GM12864 (cell line): ENCODE results near the gene PRSS22.

Experiments used
- DNase-seq: peaks from one replicate; pipeline ENCODE4 v3.0.0-alpha.2; 2011; ENCODE audit warnings: low read depth
- H3K4me3 ChIP-seq: 2 replicates; pipeline ENCODE4 v1.5.1; 2011; ENCODE audit warnings: mild to moderate bottlenecking, low read depth, low read length, control low read depth
- CTCF ChIP-seq: IDR thresholded peaks from 2 replicates; pipeline ENCODE4 v1.5.1; 2011; ENCODE audit warnings: low read depth, mild to moderate bottlenecking, moderate library complexity, low read length, control low read depth, inconsistent platforms; ENCODE audit errors: missing control alignments

PRSS22 gene

DNA sequence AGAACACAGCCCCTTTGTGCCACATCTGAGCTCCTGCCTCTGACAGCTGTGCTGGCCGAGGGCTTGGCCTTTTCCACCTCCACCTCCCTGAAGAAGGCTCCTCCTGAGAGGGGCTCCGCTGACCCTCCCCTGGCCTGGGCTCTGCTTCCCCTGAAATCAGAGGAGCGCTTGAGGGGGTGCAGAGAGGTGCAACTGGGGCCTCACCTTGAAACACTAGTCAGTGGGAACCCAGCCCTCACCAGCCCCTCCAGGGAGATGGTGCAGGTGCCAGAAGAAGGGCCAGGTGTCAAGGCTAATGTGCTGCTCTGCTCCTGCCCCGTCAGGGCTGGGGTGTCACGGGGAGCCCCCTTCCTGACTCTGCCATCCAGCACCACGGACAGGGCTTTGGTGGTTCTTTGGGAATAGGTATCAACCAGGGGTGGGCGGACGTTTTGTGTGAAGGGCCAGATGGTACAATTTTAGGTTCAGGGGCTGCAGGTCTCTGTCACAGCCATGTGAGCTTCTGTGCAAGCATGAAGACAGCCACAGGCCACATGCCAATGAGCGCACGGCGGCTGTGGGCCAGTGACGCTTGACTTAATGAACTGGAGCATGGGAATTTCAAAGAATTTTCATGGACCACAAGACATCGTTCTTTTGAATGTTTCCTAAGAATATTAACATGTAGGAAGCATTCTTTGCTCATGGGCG, 30.0 kb downstream of the PRSS22 start:
- no peak overlapping the region for H3K4me3 ChIP-seq
- DNase-seq: no peak
- TF ChIP-seq CTCF: no peak

GRCh38 chr16:2827374-2827791, 30.6 kb downstream of the PRSS22 start:
- TF ChIP-seq CTCF: no peak
- no peak for DNase-seq
- no peak overlapping the region for H3K4me3 ChIP-seq

DNA sequence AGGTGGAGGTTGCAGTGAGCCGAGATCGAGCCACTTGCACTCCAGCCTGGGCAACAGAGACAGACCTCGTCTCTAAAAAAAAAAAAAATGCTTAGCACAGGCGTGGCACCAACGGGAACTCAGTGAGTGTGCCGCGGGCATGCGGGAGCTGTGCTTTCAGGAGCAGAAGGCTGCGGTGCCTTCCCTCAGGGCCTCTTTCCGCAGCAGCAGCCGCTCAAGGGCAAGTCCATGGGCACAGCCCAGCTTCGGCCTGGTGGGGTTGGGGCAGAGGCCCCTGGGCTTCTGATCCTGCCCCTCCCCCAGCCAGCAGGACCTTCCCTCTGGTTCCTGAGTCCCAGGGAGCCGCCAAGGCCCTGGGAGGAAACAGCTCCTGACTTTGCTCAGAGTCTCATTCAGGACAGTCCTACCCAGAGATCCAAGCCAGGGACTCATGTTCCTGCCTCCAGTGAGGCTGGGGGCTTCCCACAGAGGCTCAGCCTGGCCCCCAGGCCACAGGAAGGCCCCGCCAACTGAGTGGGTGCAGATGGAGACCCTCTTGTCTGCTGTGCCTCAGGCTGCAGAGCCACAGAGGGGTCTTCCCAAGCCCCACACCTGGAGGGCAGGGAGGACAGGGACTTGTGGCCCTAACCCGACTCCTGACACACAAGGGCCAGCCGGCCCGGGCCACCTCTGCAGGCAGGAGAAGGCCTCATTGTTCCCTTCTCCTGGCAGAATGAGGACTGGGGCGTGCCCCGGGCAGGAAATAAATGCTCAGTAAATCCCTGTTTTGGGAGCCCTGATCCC, 31.2 kb downstream of the PRSS22 start:
- H3K4me3 ChIP-seq: no peak overlapping the region
- no peak for DNase-seq
- TF ChIP-seq CTCF: no peak

GRCh38 chr16:2825906-2826305, 32.1 kb downstream of the PRSS22 start:
- H3K4me3 ChIP-seq: no peak overlapping the region
- no peak for TF ChIP-seq CTCF
- no peak for DNase-seq

DNA sequence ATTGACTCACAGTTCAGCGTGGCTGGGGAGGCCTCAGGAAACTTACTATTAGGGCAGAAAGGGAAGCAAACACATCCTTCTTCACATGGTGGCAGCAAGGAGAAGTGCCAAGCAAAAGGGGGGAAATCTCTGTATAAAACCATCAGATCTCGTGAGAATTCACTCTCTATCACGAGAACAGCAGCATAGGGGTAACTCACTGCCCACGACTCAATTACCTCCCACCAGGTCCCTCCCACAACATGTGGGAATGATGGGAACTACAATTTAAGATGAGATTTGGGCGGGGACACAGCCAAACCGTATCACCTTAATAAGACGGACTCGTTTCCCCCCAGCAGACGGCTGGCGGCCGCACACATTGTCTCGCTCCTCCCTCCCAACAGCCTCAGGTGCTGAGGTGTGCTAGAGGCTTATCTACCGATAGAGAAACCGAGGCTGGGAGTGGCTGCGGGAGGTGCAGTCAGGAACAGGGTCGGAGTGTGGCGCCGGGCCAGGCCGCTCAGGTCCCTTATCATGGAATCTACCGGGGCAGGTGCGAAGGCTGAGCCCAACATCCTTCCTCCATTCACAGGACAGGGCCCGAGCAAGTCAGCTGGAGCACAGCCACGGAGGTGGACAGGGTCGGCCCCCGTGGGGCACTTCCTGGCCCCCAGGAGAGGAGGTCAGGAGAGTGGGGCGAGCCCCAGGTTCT, 32.8 kb downstream of the PRSS22 start:
- no peak for TF ChIP-seq CTCF
- DNase-seq: no peak
- H3K4me3 ChIP-seq: no peak overlapping the region

DNA sequence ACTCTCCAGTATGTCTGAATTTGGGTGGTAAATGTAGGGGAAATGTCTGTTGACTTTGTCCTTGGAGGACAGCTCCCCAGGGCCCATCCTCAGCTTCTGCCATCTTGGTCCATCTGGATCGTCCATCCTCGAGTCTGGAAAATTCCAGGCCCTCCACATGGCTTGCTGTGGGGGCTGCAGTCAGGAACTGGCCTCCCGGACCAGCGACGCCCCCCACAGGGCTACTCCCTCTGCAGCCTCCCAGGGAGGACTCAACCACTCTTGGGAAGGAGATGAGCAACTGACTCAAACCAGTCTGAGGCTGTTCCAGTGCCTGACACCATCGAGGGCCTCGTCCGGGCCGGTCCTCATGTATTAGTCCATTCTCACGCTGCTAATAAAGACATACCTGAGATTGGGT, 33.3 kb downstream of the PRSS22 start:
- TF ChIP-seq CTCF: no peak
- DNase-seq: no peak
- no peak overlapping the region for H3K4me3 ChIP-seq
